Endodermal cell (in vitro differentiated cells): ENCODE data around the gene UNC93A. TPM values are rescaled to one million over a fixed set of nuclear protein-coding genes. Genes with fewer than 3 reads are reported as not detected.
"Not testable (repeated sequence)": the region's sequence is repeated elsewhere in the genome, so short reads cannot be mapped to it uniquely, and the experiment has no call there.

Experiments used
- DNase-seq: peaks from one replicate; pipeline ENCODE4 v3.0.0-alpha.2; 2017
- H3K27ac ChIP-seq: 2 replicates; pipeline ENCODE4 v1.5.1; 2013; ENCODE audit warnings: mild to moderate bottlenecking, low read depth, low read length, moderate library complexity
- H3K27me3 ChIP-seq: 2 replicates; pipeline ENCODE4 v1.6.1; 2013; ENCODE audit warnings: mild to moderate bottlenecking, low read length, moderate library complexity; ENCODE audit not compliant: insufficient read depth, control insufficient read depth, poor library complexity, severe bottlenecking
- H3K36me3 ChIP-seq: 2 replicates; pipeline ENCODE4 v1.7.0; 2013; ENCODE audit warnings: mild to moderate bottlenecking, low read length, moderate library complexity; ENCODE audit not compliant: control insufficient read depth, insufficient read depth
- H3K4me1 ChIP-seq: one replicate; pipeline ENCODE4 v1.7.0; 2013; ENCODE audit warnings: low read length; ENCODE audit not compliant: control insufficient read depth, insufficient read depth
- H3K4me3 ChIP-seq: 2 replicates; pipeline ENCODE4 v1.5.1; 2013; ENCODE audit warnings: mild to moderate bottlenecking, low read length, moderate library complexity
- H3K9ac ChIP-seq: 2 replicates; pipeline ENCODE4 v1.6.1; 2013; ENCODE audit warnings: mild to moderate bottlenecking, low read length, moderate library complexity; ENCODE audit not compliant: poor library complexity, severe bottlenecking; ENCODE audit errors: extremely low read depth
- H3K9me3 ChIP-seq: 2 replicates; pipeline ENCODE4 v1.6.1; 2013; ENCODE audit warnings: mild to moderate bottlenecking, low read length, moderate library complexity; ENCODE audit not compliant: control insufficient read depth
- H3K27ac Mint-ChIP-seq: 2 replicates; pipeline ENCODE4 v1.8.0; 2020; ENCODE audit warnings: mixed read lengths
- H3K27me3 Mint-ChIP-seq: 2 replicates; pipeline ENCODE4 v1.8.0; 2021; ENCODE audit warnings: mild to moderate bottlenecking, mixed read lengths; ENCODE audit not compliant: insufficient read depth
- H3K36me3 Mint-ChIP-seq: 2 replicates; pipeline ENCODE4 v1.8.0; 2020; ENCODE audit warnings: low read depth, mixed read lengths
- H3K4me1 Mint-ChIP-seq: 2 replicates; pipeline ENCODE4 v1.8.0; 2020; ENCODE audit warnings: mixed read lengths
- H3K4me3 Mint-ChIP-seq: 2 replicates; pipeline ENCODE4 v1.8.0; 2020; ENCODE audit warnings: mild to moderate bottlenecking, moderate library complexity, mixed read lengths
- H3K9me3 Mint-ChIP-seq: 2 replicates; pipeline ENCODE4 v1.8.0; 2020; ENCODE audit warnings: mild to moderate bottlenecking, mixed read lengths
- WGBS, 2 experiments: methylation state at CpG; one replicate each; pipeline versions ENCODE4 v1.1.5 to v1.1.7; 2013; ENCODE audit warnings: missing lambda C conversion rate in 2 of 2, mixed read lengths in 1 of 2; ENCODE audit not compliant: insufficient coverage in 1 of 2, insufficient read length in 1 of 2; 5-methylcytosine and 5-hydroxymethylcytosine counted together
- total RNA-seq, 2 donors: library from RNA; stranded (reverse); fragmentation: NEBNext Ultra II Directional in 1 of 2; extraction: Animal tissue kit (Norgen Biotek cat#: 25700) in 1 of 2; gene quantifications; 2 replicates in 1 of 2; 3 replicates in 1 of 2; pipeline ENCODE4 v1.2.1, GENCODE V29; 2021
- TF ChIP-seq, protein P1 (sequence below): fragments of 200-600 bp; sonication (generic); conservative IDR thresholded peaks from 2 replicates; pipeline ENCODE4 v1.5.0; 2021; ENCODE audit warnings: antibody characterized with exemption, mild to moderate bottlenecking

The UNC93A gene
- total RNA-seq, 2 donors from 2014 or later = 2.0 to 4.0 TPM

DNA sequence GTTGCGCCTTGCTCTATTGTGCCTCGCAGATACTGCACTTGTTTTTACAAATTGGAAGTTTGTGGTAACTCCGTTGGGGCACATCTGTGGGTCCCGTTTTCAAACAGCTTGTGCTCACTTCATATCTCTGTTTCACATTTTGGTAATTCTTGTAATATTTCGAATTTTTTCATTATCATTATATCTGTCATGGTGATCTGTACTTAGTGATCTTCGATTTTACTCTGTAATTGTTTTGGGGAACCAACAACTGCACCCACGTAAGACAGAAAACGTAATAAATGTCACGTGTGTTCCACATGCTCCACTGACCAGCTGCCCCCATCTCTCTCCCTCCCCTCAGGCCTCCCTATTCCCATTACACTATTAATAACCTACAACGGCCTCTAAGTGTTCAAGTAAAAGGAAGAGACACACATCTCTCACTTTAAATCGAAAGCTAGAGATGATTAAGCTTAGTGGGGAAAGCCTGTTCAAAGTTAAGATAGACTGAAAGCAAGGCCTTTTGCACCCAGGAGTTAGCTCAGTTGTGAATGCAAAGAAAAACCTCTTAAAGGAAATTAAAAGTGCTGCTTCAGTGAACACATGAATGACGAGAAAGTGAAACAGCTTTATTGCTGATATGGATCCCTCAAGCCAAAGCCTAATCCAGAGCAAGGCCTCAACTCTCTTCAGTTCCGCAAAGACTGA is 60.7 kb downstream of the UNC93A start:
- WGBS, 2 experiments = 70% methylated on average over 6 to 13 of the region's 13 CpGs
- peak overlapping the region; percentile 59 for H3K4me3 Mint-ChIP-seq
- peaks cover 31% of the 10 kb centered on the region for H3K27me3 ChIP-seq
- no peak for DNase-seq
- no peaks in the 10 kb centered on the region for H3K36me3 Mint-ChIP-seq
- TF ChIP-seq, protein P1, sequence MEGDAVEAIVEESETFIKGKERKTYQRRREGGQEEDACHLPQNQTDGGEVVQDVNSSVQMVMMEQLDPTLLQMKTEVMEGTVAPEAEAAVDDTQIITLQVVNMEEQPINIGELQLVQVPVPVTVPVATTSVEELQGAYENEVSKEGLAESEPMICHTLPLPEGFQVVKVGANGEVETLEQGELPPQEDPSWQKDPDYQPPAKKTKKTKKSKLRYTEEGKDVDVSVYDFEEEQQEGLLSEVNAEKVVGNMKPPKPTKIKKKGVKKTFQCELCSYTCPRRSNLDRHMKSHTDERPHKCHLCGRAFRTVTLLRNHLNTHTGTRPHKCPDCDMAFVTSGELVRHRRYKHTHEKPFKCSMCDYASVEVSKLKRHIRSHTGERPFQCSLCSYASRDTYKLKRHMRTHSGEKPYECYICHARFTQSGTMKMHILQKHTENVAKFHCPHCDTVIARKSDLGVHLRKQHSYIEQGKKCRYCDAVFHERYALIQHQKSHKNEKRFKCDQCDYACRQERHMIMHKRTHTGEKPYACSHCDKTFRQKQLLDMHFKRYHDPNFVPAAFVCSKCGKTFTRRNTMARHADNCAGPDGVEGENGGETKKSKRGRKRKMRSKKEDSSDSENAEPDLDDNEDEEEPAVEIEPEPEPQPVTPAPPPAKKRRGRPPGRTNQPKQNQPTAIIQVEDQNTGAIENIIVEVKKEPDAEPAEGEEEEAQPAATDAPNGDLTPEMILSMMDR = no peak
- H3K4me1 ChIP-seq = no peaks in the 10 kb centered on the region
- no peak overlapping the region for H3K27ac Mint-ChIP-seq
- peaks cover 6% of the 10 kb centered on the region for H3K4me1 Mint-ChIP-seq
- peaks cover 17% of the 10 kb centered on the region for H3K9me3 Mint-ChIP-seq
- H3K27ac ChIP-seq = no peak overlapping the region
- H3K9me3 ChIP-seq = peaks cover 18% of the 10 kb centered on the region
- no peaks in the 10 kb centered on the region for H3K36me3 ChIP-seq
- peak overlapping the region; percentile 73 for H3K4me3 ChIP-seq
- H3K27me3 Mint-ChIP-seq = peaks cover 55% of the 10 kb centered on the region
- no peak overlapping the region for H3K9ac ChIP-seq

DNA sequence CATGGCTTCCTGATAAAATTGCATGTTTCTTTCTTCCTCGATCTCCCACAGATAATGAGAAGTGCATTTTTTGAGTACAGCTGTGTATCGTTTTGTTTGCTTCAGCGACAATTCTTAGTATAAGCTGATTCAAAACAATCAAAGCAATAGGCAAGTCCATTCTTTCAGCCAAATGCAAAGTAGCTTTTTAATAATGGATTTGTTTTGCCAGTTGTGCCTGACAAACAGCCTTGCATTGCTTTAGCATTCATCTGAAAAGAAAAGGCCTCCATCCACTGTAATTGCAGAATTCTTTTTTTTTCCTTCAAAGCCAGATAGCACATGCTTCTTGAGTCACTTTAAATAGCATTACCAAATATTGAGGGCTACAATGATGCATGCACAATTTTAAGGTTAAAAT is 65.8 kb downstream of the UNC93A start:
- H3K27me3 ChIP-seq = no peaks in the 10 kb centered on the region
- no peaks in the 10 kb centered on the region for H3K4me1 Mint-ChIP-seq
- no peak for DNase-seq
- peaks cover 12% of the 10 kb centered on the region for H3K27me3 Mint-ChIP-seq
- H3K9me3 Mint-ChIP-seq = peaks cover 14% of the 10 kb centered on the region
- no peak overlapping the region for H3K27ac ChIP-seq
- no peaks in the 10 kb centered on the region for H3K36me3 ChIP-seq
- H3K27ac Mint-ChIP-seq = no peak overlapping the region
- peaks cover 17% of the 10 kb centered on the region for H3K9me3 ChIP-seq
- 91 to 95% methylated on average over 3 of the region's 3 CpGs for WGBS, 2 experiments
- H3K4me1 ChIP-seq = no peaks in the 10 kb centered on the region
- H3K9ac ChIP-seq = no peak overlapping the region
- no peak overlapping the region for H3K4me3 Mint-ChIP-seq
- H3K4me3 ChIP-seq = no peak overlapping the region
- H3K36me3 Mint-ChIP-seq = no peaks in the 10 kb centered on the region
- TF ChIP-seq, protein P1 = no peak

DNA sequence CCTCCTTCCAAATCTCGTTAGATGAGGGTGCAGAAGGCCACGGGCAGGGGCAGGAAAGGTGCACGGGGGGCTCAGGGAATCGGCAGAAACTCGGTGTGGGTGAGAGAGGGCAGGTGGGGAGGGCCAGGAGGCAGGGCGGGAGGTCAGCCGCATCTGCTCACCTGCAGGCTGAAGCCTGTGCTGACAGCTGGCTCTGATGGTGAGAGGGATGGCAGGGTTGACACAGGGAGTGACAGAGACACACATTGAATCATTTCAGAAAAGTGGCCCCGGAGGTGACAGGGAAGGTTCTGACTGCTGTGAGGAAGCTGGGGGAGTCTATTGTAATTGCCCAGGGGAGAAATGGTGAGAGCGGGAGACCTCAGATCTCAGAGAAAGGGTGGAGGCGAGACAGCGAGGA is 67.3 kb downstream of the UNC93A start:
- H3K4me3 ChIP-seq, H3K27me3 ChIP-seq, H3K4me1 ChIP-seq, H3K9ac ChIP-seq, DNase-seq, H3K36me3 ChIP-seq, H3K9me3 ChIP-seq, H3K27me3 Mint-ChIP-seq, H3K27ac Mint-ChIP-seq, H3K9me3 Mint-ChIP-seq, H3K4me1 Mint-ChIP-seq, H3K36me3 Mint-ChIP-seq, H3K4me3 Mint-ChIP-seq, H3K27ac ChIP-seq: not testable (repeated sequence)
- 85 to 100% methylated on average over 2 to 3 of the region's 11 CpGs for WGBS, 2 experiments

DNA sequence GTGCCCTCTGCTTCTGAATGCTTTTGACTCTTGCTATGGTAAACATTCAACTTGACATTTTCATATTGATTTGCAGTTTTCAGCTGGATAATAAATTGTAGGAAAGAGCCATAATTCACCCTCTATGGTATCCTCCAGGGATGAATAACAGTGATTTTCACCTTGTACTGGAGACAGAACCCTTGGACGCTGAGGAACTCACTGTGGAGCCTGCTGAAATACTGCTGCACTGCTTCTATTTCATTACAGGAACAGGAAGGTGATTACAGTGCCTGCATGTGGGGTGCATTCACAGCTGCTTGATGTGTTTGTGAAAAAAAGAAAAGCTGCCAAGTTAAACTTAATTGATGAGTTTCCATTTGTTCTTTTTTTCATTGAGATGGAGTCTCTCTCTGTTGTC is 70.1 kb downstream of the UNC93A start:
- WGBS, 2 experiments = 89 to 100% methylated on average over 1 of the region's 1 CpG
- not testable (repeated sequence) for H3K27ac ChIP-seq, H3K27me3 Mint-ChIP-seq, H3K27me3 ChIP-seq, H3K36me3 Mint-ChIP-seq, H3K9ac ChIP-seq, H3K9me3 ChIP-seq, H3K9me3 Mint-ChIP-seq, DNase-seq, H3K4me1 Mint-ChIP-seq, H3K4me1 ChIP-seq, H3K4me3 Mint-ChIP-seq, H3K36me3 ChIP-seq, H3K4me3 ChIP-seq, H3K27ac Mint-ChIP-seq

Other genes starting within 250 kb of the UNC93A start
- not detected for gene CCR6, start 168.2 kb upstream of the UNC93A start, total RNA-seq
- not detected for gene GPR31, start 133.3 kb upstream of the UNC93A start, total RNA-seq
- not detected for gene TTLL2, start 33.8 kb downstream of the UNC93A start, total RNA-seq